GM18520 (cell line): ENCODE data around the gene PDCD6IP.
"Not testable (repeated sequence)": the region's sequence is repeated elsewhere in the genome, so short reads cannot be mapped to it uniquely, and the experiment has no call there.

Experiments used
- ATAC-seq: cut with Tn5 transposase; IDR thresholded peaks from one replicate; pipeline ENCODE4 v1.9.1; 2021; ENCODE audit not compliant: unreplicated experiment

Gene PDCD6IP

GRCh38 chr3:33848624-33849347, 50.4 kb downstream of the PDCD6IP start:
- no peak for ATAC-seq

GRCh38 chr3:33850599-33850998, 52.2 kb downstream of the PDCD6IP start:
- not testable (repeated sequence) for ATAC-seq

GRCh38 chr3:33855407-33855806, 57.0 kb downstream of the PDCD6IP start:
- ATAC-seq = not testable (repeated sequence)

GRCh38 chr3:33855884-33856546, 57.6 kb downstream of the PDCD6IP start:
- no peak for ATAC-seq

GRCh38 chr3:33857701-33858100, 59.3 kb downstream of the PDCD6IP start:
- not testable (repeated sequence) for ATAC-seq

- no peak for ATAC-seq
These were observed 59.7 kb downstream of the PDCD6IP start for GRCh38 chr3:33858131-33858530.

GRCh38 chr3:33860373-33861050, 62.1 kb downstream of the PDCD6IP start:
- no peak for ATAC-seq

GRCh38 chr3:33865133-33865532, 66.7 kb downstream of the PDCD6IP start:
- ATAC-seq = no peak

- no peak for ATAC-seq
These were observed 69.9 kb downstream of the PDCD6IP start for GRCh38 chr3:33868309-33868708.

- no peak for ATAC-seq
These were observed 71.5 kb downstream of the PDCD6IP start for GRCh38 chr3:33869977-33870376.

- no peak for ATAC-seq
These were observed 76.4 kb downstream of the PDCD6IP start for GRCh38 chr3:33874815-33875214.

GRCh38 chr3:33875680-33876079, 77.2 kb downstream of the PDCD6IP start:
- ATAC-seq = no peak

GRCh38 chr3:33877187-33877586, 78.8 kb downstream of the PDCD6IP start:
- no peak for ATAC-seq

- no peak for ATAC-seq
These were observed 81.1 kb downstream of the PDCD6IP start for GRCh38 chr3:33879540-33879939.

- ATAC-seq = no peak
These were observed 83.0 kb downstream of the PDCD6IP start for GRCh38 chr3:33881156-33882064.

- no peak for ATAC-seq
These were observed 83.9 kb downstream of the PDCD6IP start for GRCh38 chr3:33882296-33882695.

GRCh38 chr3:33883538-33883950, 85.1 kb downstream of the PDCD6IP start:
- no peak for ATAC-seq

- ATAC-seq = no peak
These were observed 85.6 kb downstream of the PDCD6IP start for GRCh38 chr3:33883951-33884561.

- no peak for ATAC-seq
These were observed 86.3 kb downstream of the PDCD6IP start for GRCh38 chr3:33884701-33885100.

- ATAC-seq = no peak
These were observed 87.1 kb downstream of the PDCD6IP start for GRCh38 chr3:33885496-33885895.

- ATAC-seq = no peak
These were observed 87.6 kb downstream of the PDCD6IP start for GRCh38 chr3:33886015-33886414.
